H1 (cell line): Measurements from ENCODE around the gene DIO3. TPM values are rescaled to one million over a fixed set of nuclear protein-coding genes. Genes with fewer than 3 reads are reported as not detected.

Source experiments
- CEBPB ChIP-seq: IDR thresholded peaks from 2 replicates; pipeline ENCODE4 v1.6.1; 2012; ENCODE audit warnings: low read depth, low read length
- RXRA ChIP-seq: IDR thresholded peaks from 2 replicates; pipeline ENCODE4 v1.6.1; 2011; ENCODE audit warnings: low read depth, mild to moderate bottlenecking, low read length, moderate library complexity; ENCODE audit not compliant: insufficient read depth
- SRF ChIP-seq: IDR thresholded peaks from 2 replicates; pipeline ENCODE4 v1.6.1; 2011; ENCODE audit warnings: mild to moderate bottlenecking, low read depth, low read length, moderate library complexity
- polyA plus RNA-seq, 7 experiments: library from polyadenylated mRNA; depleted of rRNA in 3 of 7; stranded (reverse) in 5 of 7; unstranded in 2 of 7; fragments of >200 nt in 5 of 7; fragments of 200-250 nt in 2 of 7; gene quantifications; 1 replicate in 5 of 7; 2 replicates in 1 of 7; 4 replicates in 1 of 7; pipeline versions ENCODE4 v1.2.1 to v1.2.3, GENCODE V29; 2011 to 2013; ENCODE audit warnings: missing spikeins in 2 of 7, mixed read lengths in 2 of 7
- total RNA-seq: library from RNA; stranded (reverse); fragmentation: NEBNext Ultra II Directional; extraction: Animal tissue kit (Norgen Biotek cat#: 25700); gene quantifications from 2 replicates; pipeline ENCODE4 v1.2.1, GENCODE V29; 2021
- TF ChIP-seq, protein P1 (sequence below): fragments of 300-600 bp; sonication (generic); IDR thresholded peaks from 2 replicates; pipeline ENCODE4 v1.7.1; 2012; ENCODE audit warnings: low read length, moderate library complexity, mild to moderate bottlenecking, inconsistent platforms; ENCODE audit not compliant: insufficient replicate concordance

Gene DIO3
- total and polyA plus RNA-seq, 2 of the 8 experiments (the other 6 are each of a cell fraction or from before 2014, with no cell fraction given) = 0.17 to 0.19 TPM

- TF ChIP-seq, protein P1, sequence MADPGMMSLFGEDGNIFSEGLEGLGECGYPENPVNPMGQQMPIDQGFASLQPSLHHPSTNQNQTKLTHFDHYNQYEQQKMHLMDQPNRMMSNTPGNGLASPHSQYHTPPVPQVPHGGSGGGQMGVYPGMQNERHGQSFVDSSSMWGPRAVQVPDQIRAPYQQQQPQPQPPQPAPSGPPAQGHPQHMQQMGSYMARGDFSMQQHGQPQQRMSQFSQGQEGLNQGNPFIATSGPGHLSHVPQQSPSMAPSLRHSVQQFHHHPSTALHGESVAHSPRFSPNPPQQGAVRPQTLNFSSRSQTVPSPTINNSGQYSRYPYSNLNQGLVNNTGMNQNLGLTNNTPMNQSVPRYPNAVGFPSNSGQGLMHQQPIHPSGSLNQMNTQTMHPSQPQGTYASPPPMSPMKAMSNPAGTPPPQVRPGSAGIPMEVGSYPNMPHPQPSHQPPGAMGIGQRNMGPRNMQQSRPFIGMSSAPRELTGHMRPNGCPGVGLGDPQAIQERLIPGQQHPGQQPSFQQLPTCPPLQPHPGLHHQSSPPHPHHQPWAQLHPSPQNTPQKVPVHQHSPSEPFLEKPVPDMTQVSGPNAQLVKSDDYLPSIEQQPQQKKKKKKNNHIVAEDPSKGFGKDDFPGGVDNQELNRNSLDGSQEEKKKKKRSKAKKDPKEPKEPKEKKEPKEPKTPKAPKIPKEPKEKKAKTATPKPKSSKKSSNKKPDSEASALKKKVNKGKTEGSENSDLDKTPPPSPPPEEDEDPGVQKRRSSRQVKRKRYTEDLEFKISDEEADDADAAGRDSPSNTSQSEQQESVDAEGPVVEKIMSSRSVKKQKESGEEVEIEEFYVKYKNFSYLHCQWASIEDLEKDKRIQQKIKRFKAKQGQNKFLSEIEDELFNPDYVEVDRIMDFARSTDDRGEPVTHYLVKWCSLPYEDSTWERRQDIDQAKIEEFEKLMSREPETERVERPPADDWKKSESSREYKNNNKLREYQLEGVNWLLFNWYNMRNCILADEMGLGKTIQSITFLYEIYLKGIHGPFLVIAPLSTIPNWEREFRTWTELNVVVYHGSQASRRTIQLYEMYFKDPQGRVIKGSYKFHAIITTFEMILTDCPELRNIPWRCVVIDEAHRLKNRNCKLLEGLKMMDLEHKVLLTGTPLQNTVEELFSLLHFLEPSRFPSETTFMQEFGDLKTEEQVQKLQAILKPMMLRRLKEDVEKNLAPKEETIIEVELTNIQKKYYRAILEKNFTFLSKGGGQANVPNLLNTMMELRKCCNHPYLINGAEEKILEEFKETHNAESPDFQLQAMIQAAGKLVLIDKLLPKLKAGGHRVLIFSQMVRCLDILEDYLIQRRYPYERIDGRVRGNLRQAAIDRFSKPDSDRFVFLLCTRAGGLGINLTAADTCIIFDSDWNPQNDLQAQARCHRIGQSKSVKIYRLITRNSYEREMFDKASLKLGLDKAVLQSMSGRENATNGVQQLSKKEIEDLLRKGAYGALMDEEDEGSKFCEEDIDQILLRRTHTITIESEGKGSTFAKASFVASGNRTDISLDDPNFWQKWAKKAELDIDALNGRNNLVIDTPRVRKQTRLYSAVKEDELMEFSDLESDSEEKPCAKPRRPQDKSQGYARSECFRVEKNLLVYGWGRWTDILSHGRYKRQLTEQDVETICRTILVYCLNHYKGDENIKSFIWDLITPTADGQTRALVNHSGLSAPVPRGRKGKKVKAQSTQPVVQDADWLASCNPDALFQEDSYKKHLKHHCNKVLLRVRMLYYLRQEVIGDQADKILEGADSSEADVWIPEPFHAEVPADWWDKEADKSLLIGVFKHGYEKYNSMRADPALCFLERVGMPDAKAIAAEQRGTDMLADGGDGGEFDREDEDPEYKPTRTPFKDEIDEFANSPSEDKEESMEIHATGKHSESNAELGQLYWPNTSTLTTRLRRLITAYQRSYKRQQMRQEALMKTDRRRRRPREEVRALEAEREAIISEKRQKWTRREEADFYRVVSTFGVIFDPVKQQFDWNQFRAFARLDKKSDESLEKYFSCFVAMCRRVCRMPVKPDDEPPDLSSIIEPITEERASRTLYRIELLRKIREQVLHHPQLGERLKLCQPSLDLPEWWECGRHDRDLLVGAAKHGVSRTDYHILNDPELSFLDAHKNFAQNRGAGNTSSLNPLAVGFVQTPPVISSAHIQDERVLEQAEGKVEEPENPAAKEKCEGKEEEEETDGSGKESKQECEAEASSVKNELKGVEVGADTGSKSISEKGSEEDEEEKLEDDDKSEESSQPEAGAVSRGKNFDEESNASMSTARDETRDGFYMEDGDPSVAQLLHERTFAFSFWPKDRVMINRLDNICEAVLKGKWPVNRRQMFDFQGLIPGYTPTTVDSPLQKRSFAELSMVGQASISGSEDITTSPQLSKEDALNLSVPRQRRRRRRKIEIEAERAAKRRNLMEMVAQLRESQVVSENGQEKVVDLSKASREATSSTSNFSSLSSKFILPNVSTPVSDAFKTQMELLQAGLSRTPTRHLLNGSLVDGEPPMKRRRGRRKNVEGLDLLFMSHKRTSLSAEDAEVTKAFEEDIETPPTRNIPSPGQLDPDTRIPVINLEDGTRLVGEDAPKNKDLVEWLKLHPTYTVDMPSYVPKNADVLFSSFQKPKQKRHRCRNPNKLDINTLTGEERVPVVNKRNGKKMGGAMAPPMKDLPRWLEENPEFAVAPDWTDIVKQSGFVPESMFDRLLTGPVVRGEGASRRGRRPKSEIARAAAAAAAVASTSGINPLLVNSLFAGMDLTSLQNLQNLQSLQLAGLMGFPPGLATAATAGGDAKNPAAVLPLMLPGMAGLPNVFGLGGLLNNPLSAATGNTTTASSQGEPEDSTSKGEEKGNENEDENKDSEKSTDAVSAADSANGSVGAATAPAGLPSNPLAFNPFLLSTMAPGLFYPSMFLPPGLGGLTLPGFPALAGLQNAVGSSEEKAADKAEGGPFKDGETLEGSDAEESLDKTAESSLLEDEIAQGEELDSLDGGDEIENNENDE = no peak
- TF ChIP-seq SRF = no peak
- no peak for TF ChIP-seq CEBPB
- TF ChIP-seq RXRA = no peak
Measured at GRCh38 chr14:101534198-101534597, 27.1 kb upstream of the DIO3 start (continued).
